Panc1 (cell line): ENCODE data around the gene ZNF575. TPM values are rescaled to one million over a fixed set of nuclear protein-coding genes. Genes with fewer than 3 reads are reported as not detected.

Source experiments
- ATAC-seq: fragments of 200-7000 bp; cut with Tn5 transposase; 2 replicates; pipeline ENCODE4 v1.9.1; 2020; ENCODE audit warnings: mild to moderate bottlenecking, moderate library complexity
- Bru-seq: library from RNA; stranded (reverse); fragments of 400-500 nt; gene quantifications from one replicate; lab custom pipeline; 2021; lab: Mats Ljungman, UMichigan
- BruChase-seq, 2 experiments: library from RNA; stranded (reverse); fragments of 400-500 nt; gene quantifications; one replicate each; lab custom pipeline; 2021; lab: Mats Ljungman, UMichigan
- BruUV-seq: library from RNA; stranded (reverse); fragments of 400-500 nt; replicated peaks from 2 replicates; lab custom pipeline; 2021; lab: Mats Ljungman, UMichigan
- CTCF ChIA-PET: fragments of 300-600 bp; sonication (Branson Sonifier 250); formaldehyde crosslinking; loops from one replicate; lab custom pipeline; 2022; ENCODE audit warnings: antibody characterized with exemption; lab: Charles Lee
- POLR2A ChIA-PET: fragments of 300-600 bp; sonication (Branson Sonifier 250); formaldehyde crosslinking; loops from one replicate; lab custom pipeline; 2022; ENCODE audit warnings: antibody characterized with exemption; lab: Charles Lee
- DNase-seq: peaks from one replicate; pipeline ENCODE4 v3.0.0-alpha.2; 2010; ENCODE audit warnings: low read depth, low spot score
- H3K27ac ChIP-seq: 2 replicates; pipeline ENCODE4 v1.5.1; 2011; ENCODE audit warnings: mild to moderate bottlenecking, low read length, inconsistent platforms
- H3K27me3 ChIP-seq: fragments of 200-500 bp; sonication (Bioruptor generic); 2 replicates; pipeline ENCODE4 v1.6.0; 2014; ENCODE audit warnings: low read length, inconsistent platforms; ENCODE audit not compliant: control insufficient read depth, insufficient read depth
- H3K36me3 ChIP-seq: fragments of 200-500 bp; sonication (Bioruptor generic); 2 replicates; pipeline ENCODE4 v1.5.1; 2014; ENCODE audit warnings: inconsistent platforms, mild to moderate bottlenecking, low read length, moderate library complexity; ENCODE audit not compliant: control insufficient read depth, insufficient read depth
- H3K4me1 ChIP-seq: 2 replicates; pipeline ENCODE4 v1.5.1; 2011; ENCODE audit warnings: inconsistent platforms, mild to moderate bottlenecking, low read length, moderate library complexity; ENCODE audit not compliant: control insufficient read depth, insufficient read depth
- H3K4me3 ChIP-seq, 2 experiments: 2 replicates each; pipeline ENCODE4 v1.5.1; 2011 to 2012; ENCODE audit warnings: low read depth in 2 of 2, low read length in 2 of 2, mild to moderate bottlenecking in 2 of 2, inconsistent platforms in 1 of 2, moderate library complexity in 1 of 2
- H3K9me3 ChIP-seq: fragments of 200-500 bp; sonication (Bioruptor generic); 2 replicates; pipeline ENCODE4 v1.5.1; 2014; ENCODE audit warnings: low read depth, mild to moderate bottlenecking, inconsistent platforms, low read length, moderate library complexity; ENCODE audit not compliant: control insufficient read depth, insufficient read depth
- CTCF ChIP-seq: fragments of 450-650 bp; IDR thresholded peaks from 2 replicates; pipeline ENCODE4 v1.5.1; 2017; ENCODE audit warnings: mild to moderate bottlenecking
- POLR2AphosphoS5 ChIP-seq: IDR thresholded peaks from 2 replicates; pipeline ENCODE4 v1.6.1; 2012; ENCODE audit warnings: mild to moderate bottlenecking, low read depth, low read length, moderate library complexity
- REST ChIP-seq, 2 experiments: IDR thresholded peaks; 2 replicates each; pipeline ENCODE4 v1.6.1; 2011 to 2012; ENCODE audit warnings: low read depth in 2 of 2, control low read depth in 1 of 2, low read length in 1 of 2, mild to moderate bottlenecking in 1 of 2, moderate library complexity in 1 of 2; ENCODE audit not compliant: insufficient read depth in 1 of 2
- SIN3A ChIP-seq: IDR thresholded peaks from 2 replicates; pipeline ENCODE4 v1.6.1; 2012; ENCODE audit warnings: low read depth, mild to moderate bottlenecking, low read length, moderate library complexity, borderline replicate concordance; ENCODE audit not compliant: insufficient read depth
- TCF7L2 ChIP-seq: IDR thresholded peaks from 2 replicates; pipeline ENCODE4 v1.6.1; 2011; ENCODE audit warnings: mild to moderate bottlenecking, low read depth, low read length, inconsistent platforms
- in situ Hi-C: cut with HindIII; loops from 2 replicates; pipeline ENCODE4 v1.10.0; 2016; ENCODE audit warnings: low sequenced_read_pairs, low pct_unique_long_range_greater_than_20kb
- intact Hi-C: fragments of 100-400 bp; cut with micrococcal nuclease; formaldehyde crosslinking; loops from one replicate; pipeline ENCODE4 v1.10.0; 2022; ENCODE audit not compliant: unreplicated experiment
- long read RNA-seq: library from polyadenylated mRNA; unstranded; transcript quantifications from one replicate; pipeline ENCODE4 v2.0.0, GENCODE V29; 2021; ENCODE audit not compliant: unreplicated experiment
- polyA plus RNA-seq: library from polyadenylated mRNA; unstranded; fragments of >200 nt; gene quantifications from one replicate; pipeline ENCODE4 v1.2.1, GENCODE V29; 2012; ENCODE audit warnings: missing spikeins; ENCODE audit not compliant: insufficient read length
- total RNA-seq: library from RNA; stranded (reverse); gene quantifications from one replicate; pipeline ENCODE4 v1.2.1, GENCODE V29; 2021; ENCODE audit not compliant: unreplicated experiment

Gene ZNF575
- total RNA-seq (1.9 TPM), Bru-seq, nascent RNA (percentile 16 among the genes with signal in this experiment), BruChase-seq, experiment 1, labeled RNA remaining after a 2-hour chase (percentile 16 among the genes with signal in this experiment), BruChase-seq, experiment 2, labeled RNA remaining after a 6-hour chase (percentile 23 among the genes with signal in this experiment)
- 2.2 TPM for polyA plus RNA-seq
- long read RNA-seq, partial matches to known transcripts: 0 of 1 reads
- long read RNA-seq, other reads (novel, unspliced or antisense): 1 of 1 reads

GRCh38 chr19:43532962-43533545, at the start of gene ZNF575:
ZNF575 (plus strand) TSS chr19:43533188; CDS start chr19:43534423, 1,235 bp downstream.
- ATAC-seq (peak; percentile 81), DNase-seq (peak; percentile 57)
- CTCF ChIA-PET: interaction anchor here (0.6 to 1.0 kb wide), 4 partner anchors 14 to 132 kb away, joined by 3 to 8 read pairs (median 4); no protein-coding TSS in a partner anchor
- in situ Hi-C loops: no loop called here
- H3K4me1 ChIP-seq: no peaks in the 10 kb centered on the region
- H3K36me3 ChIP-seq: no peaks in the 10 kb centered on the region
- peak within 1 kb of the TSS; percentile 65 to 89 for H3K4me3 ChIP-seq
- TF ChIP-seq TCF7L2 (peak; percentile 63; the same call in 1 of the 2 replicates), CTCF (no peak), POLR2AphosphoS5 (no peak; the same call in 1 of the 2 replicates), SIN3A (no peak)
- H3K27ac ChIP-seq: peak within 1 kb of the TSS; percentile 83
- no peaks in the 10 kb centered on the region for H3K27me3 ChIP-seq
- no peaks in the 10 kb centered on the region for H3K9me3 ChIP-seq
- no TSS peak for BruUV-seq
- POLR2A ChIA-PET: no interaction called here
- intact Hi-C loops: no loop called here

GRCh38 chr19:43483281-43483680, 49.7 kb upstream of the ZNF575 start:
- DNase-seq (no peak), ATAC-seq (no peak)
- BruUV-seq: no TSS peak
- no peaks in the 10 kb centered on the region for H3K4me1 ChIP-seq
- no peak for TF ChIP-seq CTCF
- no peak for TF ChIP-seq TCF7L2
- TF ChIP-seq SIN3A: no peak
- no peak for TF ChIP-seq POLR2AphosphoS5
- TF ChIP-seq REST (IDR thresholded peaks at IDR 0.05; ENCODE audit: insufficient read depth in 1 of 2, low read depth in 2 of 2, low read length in 1 of 2): no peak
- no peaks in the 10 kb centered on the region for H3K27me3 ChIP-seq
- in situ Hi-C loops: no loop called here
- no peaks in the 10 kb centered on the region for H3K9me3 ChIP-seq
- intact Hi-C loops: no loop called here
- POLR2A ChIA-PET: no interaction called here
- H3K4me3 ChIP-seq: no peak overlapping the region
- H3K27ac ChIP-seq: no peak overlapping the region
- H3K36me3 ChIP-seq: no peaks in the 10 kb centered on the region
- CTCF ChIA-PET: no interaction called here
